Neuron (in vitro differentiated cells): ENCODE measurements around the gene NEO1.

ENCODE experiments used
- H2AFZ ChIP-seq: one replicate; pipeline ENCODE4 v1.6.1; 2013; ENCODE audit warnings: low read depth, mild to moderate bottlenecking, inconsistent platforms, low read length, moderate library complexity
- H3K27me3 ChIP-seq: one replicate; pipeline ENCODE4 v1.6.1; 2013; ENCODE audit warnings: low read length; ENCODE audit not compliant: insufficient read depth
- H3K36me3 ChIP-seq: one replicate; pipeline ENCODE4 v1.6.1; 2013; ENCODE audit warnings: low read length; ENCODE audit not compliant: insufficient read depth
- H3K4me1 ChIP-seq: one replicate; pipeline ENCODE4 v1.6.1; 2013; ENCODE audit warnings: low read length; ENCODE audit not compliant: insufficient read depth
- H3K4me3 ChIP-seq: 2 replicates; pipeline ENCODE4 v1.5.1; 2013; ENCODE audit warnings: mild to moderate bottlenecking, low read length, moderate library complexity
- H3K9me3 ChIP-seq: one replicate; pipeline ENCODE4 v1.6.1; 2013; ENCODE audit warnings: low read length

The NEO1 gene

DNA sequence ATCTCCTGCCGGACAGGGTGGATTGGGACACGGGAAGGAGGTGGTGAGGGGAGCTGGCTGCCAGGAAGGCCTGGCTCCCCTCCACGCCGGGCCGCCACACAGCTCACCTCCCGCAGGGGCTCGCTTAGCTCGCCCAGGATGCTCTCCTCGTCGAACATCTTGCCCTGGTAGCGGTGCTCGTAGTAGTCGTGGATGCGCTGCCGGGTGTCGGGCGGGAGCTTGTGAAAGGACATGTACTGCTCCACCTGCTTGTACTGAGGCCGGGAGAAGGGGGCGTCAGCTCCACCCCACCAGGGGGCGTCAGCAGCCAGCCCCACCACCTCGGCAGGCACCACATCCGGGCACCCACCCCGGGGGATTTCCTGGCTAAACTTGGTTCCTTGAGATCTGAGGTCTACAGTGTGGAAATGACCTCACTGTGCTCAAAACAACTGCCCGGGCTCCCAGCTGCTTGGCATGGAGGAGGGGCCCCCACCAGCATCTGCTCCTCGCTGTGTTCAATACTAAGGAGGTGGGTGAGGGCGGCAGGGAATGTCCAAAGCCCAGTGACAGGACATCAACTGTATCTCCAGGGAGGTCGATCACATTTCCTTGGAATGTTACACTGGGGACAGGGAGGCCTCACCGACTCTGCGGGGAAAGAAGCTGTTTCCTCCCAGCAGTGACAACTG, 273.1 kb downstream of the NEO1 start:
- Histone ChIP-seq H3K36me3 (peaks cover 2% of the 10 kb centered on the region), H2AFZ (no peak overlapping the region), H3K27me3 (no peaks in the 10 kb centered on the region), H3K4me3 (no peak overlapping the region), H3K9me3 (no peaks in the 10 kb centered on the region), H3K4me1 (no peaks in the 10 kb centered on the region)

GRCh38 chr15:73326157-73326556, 273.9 kb downstream of the NEO1 start:
- Histone ChIP-seq H3K9me3 (no peaks in the 10 kb centered on the region), H2AFZ (no peak overlapping the region), H3K4me1 (peaks cover 4% of the 10 kb centered on the region)

GRCh38 chr15:73328149-73328820, 276.0 kb downstream of the NEO1 start:
- Histone ChIP-seq H3K4me3 (no peak overlapping the region), H3K4me1 (peaks cover 5% of the 10 kb centered on the region), H3K27me3 (no peaks in the 10 kb centered on the region)

More at GRCh38 chr15:73326157-73326556, 273.9 kb downstream of the NEO1 start:
- Histone ChIP-seq H3K4me3 (no peak overlapping the region), H3K36me3 (peaks cover 2% of the 10 kb centered on the region), H3K27me3 (no peaks in the 10 kb centered on the region)

GRCh38 chr15:73328981-73329380, 276.7 kb downstream of the NEO1 start:
- no peaks in the 10 kb centered on the region for H3K9me3 ChIP-seq
- no peaks in the 10 kb centered on the region for H3K27me3 ChIP-seq
- no peak overlapping the region for H2AFZ ChIP-seq
- H3K4me1 ChIP-seq = peaks cover 5% of the 10 kb centered on the region
- H3K4me3 ChIP-seq = no peak overlapping the region
- H3K36me3 ChIP-seq = peaks cover 2% of the 10 kb centered on the region

More at GRCh38 chr15:73328149-73328820, 276.0 kb downstream of the NEO1 start:
- H3K36me3 ChIP-seq = peaks cover 2% of the 10 kb centered on the region
- H3K9me3 ChIP-seq = no peaks in the 10 kb centered on the region
- H2AFZ ChIP-seq = no peak overlapping the region

GRCh38 chr15:73329501-73330200, 277.4 kb downstream of the NEO1 start:
- Histone ChIP-seq H3K4me3 (no peak overlapping the region), H3K27me3 (no peaks in the 10 kb centered on the region), H2AFZ (no peak overlapping the region), H3K36me3 (peaks cover 2% of the 10 kb centered on the region), H3K4me1 (peaks cover 5% of the 10 kb centered on the region), H3K9me3 (no peaks in the 10 kb centered on the region)

DNA sequence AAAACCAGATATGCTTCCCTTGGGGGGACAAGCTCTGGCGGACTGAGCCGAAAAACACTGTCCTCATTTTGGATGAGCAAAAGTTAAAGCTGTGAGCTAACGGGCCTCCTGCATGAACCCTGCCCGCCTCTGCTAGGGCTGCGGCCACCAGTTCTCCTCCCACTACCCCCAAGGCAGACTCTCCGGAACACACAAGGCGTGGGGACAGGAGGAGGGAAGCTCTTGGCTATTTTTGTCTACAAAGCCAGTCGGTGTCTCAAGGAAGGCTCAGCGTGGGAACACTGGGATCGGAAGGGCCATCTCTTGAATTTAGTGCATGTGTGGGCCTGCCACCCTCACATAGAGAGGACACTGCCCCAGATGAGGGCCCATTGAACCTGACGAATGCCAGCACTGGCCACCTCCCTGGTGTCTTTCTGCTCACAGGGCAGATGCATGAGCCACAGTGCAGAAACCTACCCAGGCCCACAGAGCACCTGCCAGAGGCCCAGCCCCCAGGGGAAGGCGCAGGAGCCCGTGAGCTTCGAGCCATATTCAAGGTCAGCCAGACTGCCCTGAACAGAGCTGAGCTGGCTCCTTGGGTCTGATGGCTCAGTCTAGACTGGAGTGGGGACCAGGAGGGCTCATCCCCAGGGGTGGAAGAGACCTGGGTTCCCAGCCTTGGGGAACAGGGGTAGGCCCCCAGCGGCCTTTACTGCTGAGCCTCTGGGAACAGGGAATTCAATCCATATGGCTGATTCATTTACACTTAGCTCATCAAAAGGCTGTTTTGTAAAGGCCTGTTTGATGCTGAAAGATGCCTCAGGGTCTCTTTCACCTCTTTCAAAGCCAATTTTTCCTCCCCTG, 278.2 kb downstream of the NEO1 start:
- no peak overlapping the region for H2AFZ ChIP-seq
- no peaks in the 10 kb centered on the region for H3K9me3 ChIP-seq
- H3K36me3 ChIP-seq = peaks cover 2% of the 10 kb centered on the region
- peaks cover 5% of the 10 kb centered on the region for H3K4me1 ChIP-seq
- H3K4me3 ChIP-seq = no peak overlapping the region
- no peaks in the 10 kb centered on the region for H3K27me3 ChIP-seq

DNA sequence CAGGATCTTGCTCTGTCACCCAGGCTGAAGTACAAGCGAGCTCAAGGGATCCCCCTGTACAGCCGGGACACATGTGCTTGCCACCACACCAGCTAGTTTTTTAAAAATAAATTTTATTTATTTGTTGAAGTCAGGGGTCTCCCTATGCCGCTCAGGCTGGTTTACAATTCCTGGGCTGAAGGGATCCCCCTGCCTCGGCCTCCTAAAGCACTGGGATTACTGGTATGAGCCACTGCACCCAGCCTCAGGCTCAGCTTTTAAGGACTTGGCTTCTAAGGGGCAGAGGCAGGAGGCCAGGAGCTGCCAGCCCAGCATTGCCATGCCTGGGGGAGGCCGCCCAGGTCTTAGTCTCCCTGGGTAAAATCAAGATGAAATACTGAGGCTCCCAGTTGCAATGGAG, 279.2 kb downstream of the NEO1 start:
- Histone ChIP-seq H3K4me1 (peaks cover 5% of the 10 kb centered on the region), H3K9me3 (no peaks in the 10 kb centered on the region), H3K36me3 (peaks cover 2% of the 10 kb centered on the region)

DNA sequence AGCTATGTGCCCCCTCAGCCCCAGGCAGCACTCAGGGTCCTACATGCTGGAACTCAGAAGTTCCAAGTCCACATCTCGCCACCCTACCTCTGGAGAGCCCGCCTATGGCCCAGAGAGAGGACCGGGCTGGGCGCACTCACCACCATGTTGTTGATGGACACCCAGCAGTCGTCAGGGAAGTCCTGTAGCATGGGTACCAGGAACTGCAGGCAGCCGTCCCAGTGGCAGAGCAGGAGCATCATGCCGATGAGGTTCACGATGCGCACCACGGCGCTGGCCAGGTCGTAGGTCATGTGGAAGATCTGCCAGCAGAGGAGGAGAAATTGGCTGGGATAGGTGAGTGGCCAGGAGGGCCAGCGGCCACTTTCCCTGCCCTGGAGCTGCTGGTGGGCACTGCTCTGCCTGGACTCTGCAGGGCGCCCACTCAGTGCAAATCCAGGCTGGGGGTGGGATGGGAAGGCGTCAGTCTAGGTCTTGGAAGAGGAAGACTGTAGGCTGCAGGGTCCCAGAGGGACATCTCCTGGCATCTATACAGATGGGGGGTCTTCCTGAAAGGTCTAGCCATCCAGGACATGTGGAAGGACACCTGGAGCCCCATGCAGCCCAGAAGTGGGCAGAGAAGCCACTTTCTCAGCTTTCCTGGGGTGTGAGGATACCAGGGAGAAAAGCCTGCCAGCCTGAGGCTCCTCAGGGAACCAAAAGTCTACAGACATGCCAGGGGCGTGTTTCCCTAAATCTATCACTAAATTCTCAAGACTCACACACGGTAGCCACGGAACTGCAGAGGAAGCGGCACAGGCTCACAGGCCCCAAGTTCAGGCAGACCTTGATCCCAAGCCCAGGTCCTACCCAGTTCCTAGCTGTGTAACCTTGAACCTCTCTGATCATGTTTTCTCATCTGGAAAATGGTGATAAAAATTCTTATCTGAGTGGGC, 280.0 kb downstream of the NEO1 start:
- Histone ChIP-seq H3K36me3 (peaks cover 2% of the 10 kb centered on the region), H2AFZ (no peak overlapping the region), H3K9me3 (no peaks in the 10 kb centered on the region), H3K27me3 (no peaks in the 10 kb centered on the region), H3K4me1 (peaks cover 5% of the 10 kb centered on the region), H3K4me3 (no peak overlapping the region)

More for the DNA sequence above, 279.2 kb downstream of the NEO1 start:
- no peaks in the 10 kb centered on the region for H3K27me3 ChIP-seq
- H2AFZ ChIP-seq = no peak overlapping the region
- no peak overlapping the region for H3K4me3 ChIP-seq

DNA sequence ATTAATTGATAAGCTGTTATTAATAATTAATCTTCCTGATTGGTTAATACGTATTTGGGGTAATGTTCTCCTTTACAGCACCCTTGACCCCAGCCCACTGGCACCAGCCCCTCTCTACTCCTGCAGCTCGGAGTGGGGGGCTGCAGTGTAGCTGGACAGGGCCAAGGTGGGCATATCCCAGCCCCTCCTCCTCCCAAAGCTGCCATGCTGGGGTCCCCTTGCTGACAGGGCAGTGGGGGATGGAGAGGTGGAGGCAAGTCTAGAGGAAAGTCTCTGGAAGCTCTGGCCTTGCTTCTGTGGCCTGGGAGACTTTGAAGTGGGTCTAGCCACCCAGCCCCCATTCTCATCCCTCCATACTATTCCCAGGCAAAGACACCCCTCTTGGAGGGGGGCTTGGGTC, 280.7 kb downstream of the NEO1 start:
- H3K36me3 ChIP-seq = peaks cover 2% of the 10 kb centered on the region
- no peak overlapping the region for H2AFZ ChIP-seq
- H3K4me3 ChIP-seq = no peak overlapping the region
- no peaks in the 10 kb centered on the region for H3K27me3 ChIP-seq
- H3K4me1 ChIP-seq = peaks cover 5% of the 10 kb centered on the region
- no peaks in the 10 kb centered on the region for H3K9me3 ChIP-seq

DNA sequence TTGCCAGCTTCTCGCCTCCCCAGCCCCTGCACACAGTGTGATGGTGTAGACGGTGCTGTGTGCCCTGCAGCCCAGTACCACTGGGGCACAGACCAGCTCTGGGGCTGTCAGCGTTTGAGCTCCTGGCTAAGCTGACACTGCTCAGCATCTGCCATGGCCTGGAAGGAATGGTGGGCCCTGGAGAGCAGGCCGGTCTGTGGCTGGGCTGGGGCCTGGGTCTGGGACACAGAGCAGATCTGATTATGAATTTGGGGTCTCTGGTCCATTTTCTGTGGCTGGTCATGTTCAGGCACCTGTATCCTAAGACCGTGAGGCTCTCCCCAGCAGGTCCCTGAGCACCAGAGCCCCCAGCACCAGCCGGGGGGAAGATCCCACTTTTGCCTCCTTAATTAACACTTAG, 281.8 kb downstream of the NEO1 start:
- Histone ChIP-seq H3K4me3 (no peak overlapping the region), H2AFZ (no peak overlapping the region), H3K4me1 (peaks cover 5% of the 10 kb centered on the region), H3K27me3 (no peaks in the 10 kb centered on the region), H3K9me3 (no peaks in the 10 kb centered on the region), H3K36me3 (peaks cover 2% of the 10 kb centered on the region)

GRCh38 chr15:73335026-73335425, 282.8 kb downstream of the NEO1 start:
- no peak overlapping the region for H3K4me3 ChIP-seq
- no peak overlapping the region for H2AFZ ChIP-seq
- H3K27me3 ChIP-seq = no peaks in the 10 kb centered on the region
- no peaks in the 10 kb centered on the region for H3K36me3 ChIP-seq
- H3K4me1 ChIP-seq = peaks cover 5% of the 10 kb centered on the region
- H3K9me3 ChIP-seq = no peaks in the 10 kb centered on the region

- H2AFZ ChIP-seq = no peak overlapping the region
- peaks cover 5% of the 10 kb centered on the region for H3K4me1 ChIP-seq
- no peaks in the 10 kb centered on the region for H3K36me3 ChIP-seq
Measured at GRCh38 chr15:73335471-73335870, 283.2 kb downstream of the NEO1 start.

More at GRCh38 chr15:73335471-73335870, 283.2 kb downstream of the NEO1 start:
- Histone ChIP-seq H3K9me3 (no peaks in the 10 kb centered on the region), H3K27me3 (no peaks in the 10 kb centered on the region), H3K4me3 (no peak overlapping the region)
